HCT116 (cell line): ENCODE data around the gene GALNT2. TPM values are rescaled to one million over a fixed set of nuclear protein-coding genes. Genes with fewer than 3 reads are reported as not detected.

ENCODE experiments used
- ATAC-seq: fragments of 200-7000 bp; cut with Tn5 transposase; 2 replicates; pipeline ENCODE4 v1.9.1; 2020; ENCODE audit warnings: mild to moderate bottlenecking, moderate library complexity
- BruUV-seq: library from RNA; stranded (reverse); fragments of 400-500 nt; replicated peaks from 2 replicates; lab custom pipeline; 2021; lab: Mats Ljungman, UMichigan
- CTCF ChIA-PET: fragments of 300-600 bp; sonication (Branson Sonifier 250); formaldehyde crosslinking; loops from one replicate; lab custom pipeline; 2021; ENCODE audit warnings: antibody characterized with exemption; lab: Charles Lee
- POLR2A ChIA-PET: fragments of 300-600, 350-600 bp; sonication (Branson Sonifier 250); formaldehyde crosslinking; loops from one replicate; lab custom pipeline; 2021; ENCODE audit warnings: antibody characterized with exemption; lab: Charles Lee
- RAD21 ChIA-PET, 2 experiments: fragments of 300-600 bp; sonication (Branson Sonifier 250); formaldehyde crosslinking; loops; one replicate each; lab custom pipeline; 2023; ENCODE audit warnings: low total read pairs in 2 of 2; ENCODE audit not compliant: uncharacterized antibody in 2 of 2, unreplicated experiment in 2 of 2, low non-redundant PET in 1 of 2; lab: Charles Lee
- DNase-seq: peaks from one replicate; pipeline ENCODE4 v3.0.0-alpha.2; 2010; ENCODE audit warnings: low read depth, low spot score
- H2AFZ ChIP-seq: fragments of 200-600 bp; shearing (Covaris generic), sonication (generic); 2 replicates; pipeline ENCODE4 v1.6.1; 2017; ENCODE audit warnings: low read depth, mixed run types, mixed read lengths, antibody characterized with exemption, low read length; ENCODE audit not compliant: poor library complexity, severe bottlenecking
- H3K27ac ChIP-seq: 2 replicates; pipeline ENCODE4 v1.5.1; 2012; ENCODE audit warnings: low read depth, low read length
- H3K27me3 ChIP-seq: fragments of 200-600 bp; sonication (generic); 2 replicates; pipeline ENCODE4 v1.6.1; 2016; ENCODE audit warnings: mixed run types, low read length, mixed read lengths; ENCODE audit not compliant: insufficient read depth
- H3K36me3 ChIP-seq, 2 experiments: fragments of 200-500 bp in 1 of 2; fragments of 200-600 bp in 1 of 2; sonication (Bioruptor generic) in 1 of 2; sonication (generic) in 1 of 2; 2 replicates each; pipeline versions ENCODE4 v1.5.1 to v1.6.1; 2014 to 2016; ENCODE audit warnings: low read length in 2 of 2, inconsistent platforms in 1 of 2, mixed read lengths in 1 of 2, mixed run types in 1 of 2; ENCODE audit not compliant: insufficient read depth in 2 of 2, control insufficient read depth in 1 of 2
- H3K4me1 ChIP-seq, 2 experiments: fragments of 200-600 bp in 1 of 2; sonication (generic) in 1 of 2; 2 replicates each; pipeline versions ENCODE4 v1.5.1 to v1.6.1; 2012 to 2017; ENCODE audit warnings: low read length in 2 of 2, inconsistent platforms in 1 of 2, mild to moderate bottlenecking in 1 of 2, mixed read lengths in 1 of 2, mixed run types in 1 of 2, moderate library complexity in 1 of 2; ENCODE audit not compliant: insufficient read depth in 2 of 2, control insufficient read depth in 1 of 2
- H3K4me2 ChIP-seq: fragments of 200-600 bp; sonication (generic); 2 replicates; pipeline ENCODE4 v1.6.1; 2017; ENCODE audit warnings: mixed run types, low read length, mixed read lengths
- H3K4me3 ChIP-seq, 2 experiments: fragments of 200-600 bp in 1 of 2; sonication (generic) in 1 of 2; replicated peaks in 1 of 2; 2 replicates each; pipeline ENCODE4 v1.5.1; 2011 to 2016; ENCODE audit warnings: low read length in 2 of 2, control low read depth in 1 of 2, low read depth in 1 of 2, mild to moderate bottlenecking in 1 of 2, mixed read lengths in 1 of 2, mixed run types in 1 of 2
- H3K79me2 ChIP-seq: fragments of 200-600 bp; sonication (generic); 2 replicates; pipeline ENCODE4 v1.6.1; 2017; ENCODE audit warnings: mild to moderate bottlenecking, mixed run types, low read length, moderate library complexity, mixed read lengths; ENCODE audit not compliant: insufficient read depth
- H3K9ac ChIP-seq: fragments of 200-600 bp; sonication (generic); 2 replicates; pipeline ENCODE4 v1.6.1; 2016; ENCODE audit warnings: low read length, mixed read lengths
- H3K9me2 ChIP-seq: fragments of 200-600 bp; sonication (generic), shearing (Covaris generic); 2 replicates; pipeline ENCODE4 v1.6.1; 2017; ENCODE audit warnings: mixed run types, mild to moderate bottlenecking, moderate library complexity; ENCODE audit not compliant: insufficient read depth
- H3K9me3 ChIP-seq, 2 experiments: fragments of 200-500 bp in 1 of 2; fragments of 200-600 bp in 1 of 2; sonication (Bioruptor generic) in 1 of 2; sonication (generic) in 1 of 2; 2 replicates each; pipeline ENCODE4 v1.6.1; 2014 to 2017; ENCODE audit warnings: low read length in 2 of 2, mixed read lengths in 2 of 2, inconsistent platforms in 1 of 2, low read depth in 1 of 2, mild to moderate bottlenecking in 1 of 2, mixed run types in 1 of 2, moderate library complexity in 1 of 2; ENCODE audit not compliant: control insufficient read depth in 1 of 2, insufficient read depth in 1 of 2
- H4K20me1 ChIP-seq: fragments of 200-600 bp; sonication (generic), shearing (Covaris generic); 2 replicates; pipeline ENCODE4 v1.6.1; 2017; ENCODE audit warnings: mixed run types, mild to moderate bottlenecking, moderate library complexity; ENCODE audit not compliant: insufficient read depth
- CEBPB ChIP-seq: IDR thresholded peaks from 2 replicates; pipeline ENCODE4 v1.6.1; 2012; ENCODE audit warnings: low read depth
- CTCF ChIP-seq, 3 experiments: fragments of 200-600 bp in 1 of 3; sonication (generic) in 1 of 3; IDR thresholded peaks in 2 of 3; conservative IDR thresholded peaks in 1 of 3; 2 replicates each; pipeline ENCODE4 v1.5.1; 2012 to 2017; ENCODE audit warnings: low read depth in 2 of 3, low read length in 2 of 3, antibody characterized with exemption in 1 of 3, borderline replicate concordance in 1 of 3, control low read depth in 1 of 3, mild to moderate bottlenecking in 1 of 3, mixed read lengths in 1 of 3, mixed run types in 1 of 3, moderate library complexity in 1 of 3; ENCODE audit not compliant: insufficient read depth in 1 of 3
- EGR1 ChIP-seq: IDR thresholded peaks from 2 replicates; pipeline ENCODE4 v1.6.1; 2012; ENCODE audit warnings: low read depth
- EZH2phosphoT487 ChIP-seq: fragments of 200-600 bp; IDR thresholded peaks from 2 replicates; pipeline ENCODE4 v1.6.1; 2018; ENCODE audit warnings: antibody characterized with exemption, borderline replicate concordance
- JUND ChIP-seq: IDR thresholded peaks from 2 replicates; pipeline ENCODE4 v1.6.1; 2012
- SIN3A ChIP-seq: IDR thresholded peaks from 2 replicates; pipeline ENCODE4 v1.6.1; 2012; ENCODE audit warnings: low read depth
- SP1 ChIP-seq: IDR thresholded peaks from 2 replicates; pipeline ENCODE4 v1.6.1; 2012; ENCODE audit warnings: low read depth
- SRF ChIP-seq: IDR thresholded peaks from 2 replicates; pipeline ENCODE4 v1.6.1; 2012; ENCODE audit warnings: low read depth
- TCF7L2 ChIP-seq: IDR thresholded peaks from 2 replicates; pipeline ENCODE4 v1.7.0; 2011; ENCODE audit warnings: borderline replicate concordance, inconsistent platforms; ENCODE audit not compliant: insufficient read depth, insufficient read length; ENCODE audit errors: extremely low read depth
- ZBTB33 ChIP-seq: IDR thresholded peaks from 2 replicates; pipeline ENCODE4 v1.6.1; 2011; ENCODE audit warnings: mild to moderate bottlenecking, low read length, moderate library complexity; ENCODE audit not compliant: insufficient replicate concordance; ENCODE audit errors: extremely low read depth
- ZFX ChIP-seq: fragments of 450-650 bp; IDR thresholded peaks from 2 replicates; pipeline ENCODE4 v1.6.1; 2017
- intact Hi-C: fragments of 100-400 bp; cut with micrococcal nuclease; formaldehyde crosslinking; loops from 2 replicates; pipeline ENCODE4 v1.10.0; 2022
- total RNA-seq: library from RNA; stranded (reverse); gene quantifications from one replicate; pipeline ENCODE4 v1.2.1, GENCODE V29; 2021; ENCODE audit not compliant: unreplicated experiment

GALNT2 gene
- total RNA-seq, 1 experiment from 2014 or later: 40.8 TPM

GRCh38 chr1:230146709-230147108, 79.7 kb downstream of the GALNT2 start (continued):
- no peak for TF ChIP-seq TCF7L2
- no peak for TF ChIP-seq EGR1
- TF ChIP-seq SIN3A: no peak

GRCh38 chr1:230147253-230148125, 80.5 kb downstream of the GALNT2 start:
- intact Hi-C loops: no loop called here
- H3K9ac ChIP-seq: no peak overlapping the region
- H3K4me1 ChIP-seq: no peaks in the 10 kb centered on the region
- ATAC-seq (no peak), DNase-seq (no peak)
- no peak for TF ChIP-seq SP1
- no peak for TF ChIP-seq EZH2phosphoT487
- no peak for TF ChIP-seq TCF7L2
- no peak for TF ChIP-seq SRF
- TF ChIP-seq SIN3A: no peak
- TF ChIP-seq JUND: no peak
- TF ChIP-seq CTCF (IDR thresholded peaks at IDR 0.05 in 2 of 3, conservative IDR thresholded peaks at IDR 0.05 in 1 of 3; ENCODE audit: borderline replicate concordance in 1 of 3, insufficient read depth in 1 of 3, low read depth in 2 of 3, low read length in 2 of 3): no peak
- no peak for TF ChIP-seq ZFX
- no peak for TF ChIP-seq ZBTB33
- TF ChIP-seq CEBPB: no peak
- H3K9me2 ChIP-seq: no peaks in the 10 kb centered on the region
- H2AFZ ChIP-seq: no peak overlapping the region
- no peaks in the 10 kb centered on the region for H4K20me1 ChIP-seq
- H3K27me3 ChIP-seq: no peaks in the 10 kb centered on the region
- ChIA-PET RAD21 (no interaction called here), CTCF (no interaction called here), POLR2A (no interaction called here)
- no peak overlapping the region for H3K27ac ChIP-seq
- no peak overlapping the region for H3K4me3 ChIP-seq
- H3K36me3 ChIP-seq: no peaks in the 10 kb centered on the region
- no peaks in the 10 kb centered on the region for H3K9me3 ChIP-seq
- peaks cover 8% of the 10 kb centered on the region; the same call in 1 of the 2 replicates for H3K79me2 ChIP-seq
- H3K4me2 ChIP-seq: no peak overlapping the region
- BruUV-seq: no TSS peak
